SHP77 treated with DMSO at 0.1 percent for 48 hours (cell line): ENCODE measurements around the gene AATF.

Experiments used
- DNase-seq: peaks from one replicate; lab custom pipeline; 2025; lab: John Stamatoyannopoulos, UW

The AATF gene, protein sequence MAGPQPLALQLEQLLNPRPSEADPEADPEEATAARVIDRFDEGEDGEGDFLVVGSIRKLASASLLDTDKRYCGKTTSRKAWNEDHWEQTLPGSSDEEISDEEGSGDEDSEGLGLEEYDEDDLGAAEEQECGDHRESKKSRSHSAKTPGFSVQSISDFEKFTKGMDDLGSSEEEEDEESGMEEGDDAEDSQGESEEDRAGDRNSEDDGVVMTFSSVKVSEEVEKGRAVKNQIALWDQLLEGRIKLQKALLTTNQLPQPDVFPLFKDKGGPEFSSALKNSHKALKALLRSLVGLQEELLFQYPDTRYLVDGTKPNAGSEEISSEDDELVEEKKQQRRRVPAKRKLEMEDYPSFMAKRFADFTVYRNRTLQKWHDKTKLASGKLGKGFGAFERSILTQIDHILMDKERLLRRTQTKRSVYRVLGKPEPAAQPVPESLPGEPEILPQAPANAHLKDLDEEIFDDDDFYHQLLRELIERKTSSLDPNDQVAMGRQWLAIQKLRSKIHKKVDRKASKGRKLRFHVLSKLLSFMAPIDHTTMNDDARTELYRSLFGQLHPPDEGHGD

DNA sequence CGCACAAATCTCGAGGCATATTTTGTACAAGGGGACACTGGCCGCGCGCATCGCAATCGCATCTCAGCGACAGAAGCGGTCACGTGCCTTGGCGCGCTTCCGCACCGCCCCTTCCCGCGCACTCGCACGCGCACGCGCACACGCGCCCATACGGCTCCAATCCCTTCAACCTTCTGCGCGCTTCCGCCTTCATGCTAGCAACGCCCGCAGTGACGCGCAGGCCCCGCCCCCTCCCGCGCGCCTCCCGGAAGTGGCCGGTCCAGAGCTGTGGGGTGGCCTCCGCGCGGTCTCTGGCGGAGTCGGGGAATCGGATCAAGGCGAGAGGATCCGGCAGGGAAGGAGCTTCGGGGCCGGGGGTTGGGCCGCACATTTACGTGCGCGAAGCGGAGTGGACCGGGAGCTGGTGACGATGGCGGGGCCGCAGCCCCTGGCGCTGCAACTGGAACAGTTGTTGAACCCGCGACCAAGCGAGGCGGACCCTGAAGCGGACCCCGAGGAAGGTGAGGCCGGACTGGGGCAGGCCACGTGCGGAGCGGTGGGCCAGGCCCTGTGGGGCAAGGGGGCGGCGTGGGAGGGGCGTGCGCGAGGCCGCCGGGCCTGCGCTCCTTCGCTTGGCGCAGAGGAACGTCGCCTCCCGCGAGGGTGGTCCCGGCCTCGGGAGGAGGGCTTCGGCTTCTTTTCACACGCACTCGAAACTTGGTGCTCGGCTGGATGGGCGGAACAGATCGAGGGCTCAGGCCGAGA, at the start of gene AATF:
AATF (plus strand) TSS at position 238 of the 744 bp plus-strand sequence; CDS start at position 410, 172 bp downstream.
- DNase-seq = peak; percentile 95

DNA sequence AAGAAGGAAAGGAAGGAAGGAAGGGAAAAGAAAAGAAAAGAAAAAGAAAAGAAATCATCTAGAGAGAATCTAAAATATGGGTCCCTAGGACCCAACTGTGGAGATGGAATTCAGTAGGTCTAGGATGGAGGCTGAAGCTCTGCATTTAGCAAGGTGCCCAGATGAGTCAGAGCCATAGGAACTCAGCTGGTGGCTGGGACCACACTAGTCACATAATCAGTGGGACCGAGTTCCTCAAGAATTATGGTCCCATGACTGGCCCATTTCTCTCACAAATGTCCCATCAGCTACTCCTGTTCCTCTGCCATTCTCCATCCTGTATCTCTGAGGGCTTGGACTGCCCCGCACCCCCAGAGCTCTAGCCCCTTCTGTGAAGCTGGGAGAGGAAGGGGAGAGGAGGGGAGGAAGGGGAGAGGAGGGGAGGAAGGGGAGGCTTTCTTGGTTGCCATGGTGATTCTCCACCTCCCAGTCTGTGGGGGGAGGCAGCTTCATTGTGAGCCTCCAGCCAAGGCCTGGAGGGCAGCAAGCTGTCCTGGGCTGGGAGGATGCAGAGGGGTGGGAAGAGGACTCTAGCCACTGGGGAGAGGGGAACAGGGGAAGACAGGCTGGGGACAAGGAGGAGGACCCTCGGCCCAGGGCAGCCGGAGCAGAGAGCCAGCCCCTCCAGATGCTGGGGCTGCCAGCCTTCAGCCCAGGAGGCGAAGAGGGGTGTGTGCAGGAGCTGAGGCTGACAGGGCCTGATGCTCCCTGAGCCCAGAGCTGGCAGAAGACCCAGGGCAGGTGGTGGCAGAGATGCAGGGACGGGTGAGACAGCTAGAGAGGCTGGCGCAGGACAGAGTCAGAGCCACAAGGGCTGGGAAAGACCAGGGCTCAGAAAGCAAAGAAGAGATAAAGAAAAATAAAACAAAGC, 49.2 kb upstream of the AATF start:
- DNase-seq = no peak

DNA sequence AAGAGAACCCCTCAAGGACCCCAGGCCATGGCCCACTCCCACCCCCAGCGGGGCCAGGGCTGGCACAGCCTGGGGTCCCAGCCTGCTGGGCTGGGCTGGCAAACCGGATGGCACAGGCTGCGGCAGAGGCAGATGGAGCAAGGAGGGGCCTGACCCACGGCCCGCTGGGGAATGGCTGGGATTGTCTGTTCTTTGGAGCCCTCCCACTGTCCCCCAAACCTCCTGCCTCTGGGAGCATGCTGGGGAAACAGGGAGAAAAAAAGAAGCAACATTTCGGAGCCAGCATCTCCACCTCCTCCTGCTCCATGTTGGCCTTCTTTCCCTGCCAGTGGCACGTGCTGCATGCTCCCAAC, 48.6 kb upstream of the AATF start:
- DNase-seq = no peak

DNA sequence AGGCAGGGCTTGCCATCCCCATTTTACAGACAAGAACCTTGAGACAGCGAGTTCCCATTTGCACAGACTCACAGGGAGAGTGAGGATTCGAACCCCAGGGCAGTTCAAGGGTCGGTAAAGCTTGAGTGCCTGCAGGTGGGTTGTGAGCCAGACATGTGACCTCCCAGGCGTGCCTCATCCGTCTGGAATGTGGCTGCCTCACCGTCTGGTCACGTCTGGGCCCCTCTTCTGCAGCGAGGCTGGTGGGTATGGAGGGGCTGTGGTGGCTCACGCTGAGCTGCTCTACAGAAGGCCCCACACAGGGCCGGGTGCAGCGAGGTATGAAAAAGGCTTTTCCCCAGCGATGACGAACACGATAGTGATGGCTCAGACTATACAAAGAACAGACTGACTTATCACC, 47.2 kb upstream of the AATF start:
- no peak for DNase-seq

DNA sequence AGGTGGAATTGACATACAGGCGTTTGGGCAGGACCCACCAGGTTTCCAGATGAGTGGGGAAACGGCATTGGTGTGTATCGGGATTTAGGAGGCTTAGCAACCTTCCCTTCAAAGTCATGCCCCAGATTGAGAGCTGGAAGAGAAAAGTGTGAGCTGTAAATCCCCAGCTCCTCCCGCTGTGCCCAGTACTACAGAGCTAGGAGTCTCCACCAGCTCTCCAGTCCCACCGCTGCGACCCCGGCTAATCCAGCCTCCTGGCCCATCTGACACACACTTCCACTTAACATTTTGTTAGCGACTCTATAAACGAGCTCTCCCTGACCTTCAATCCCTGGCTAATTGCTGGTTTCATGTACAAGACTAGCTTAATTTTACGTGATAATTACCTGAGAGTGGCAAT, 41.3 kb upstream of the AATF start:
- no peak for DNase-seq

DNA sequence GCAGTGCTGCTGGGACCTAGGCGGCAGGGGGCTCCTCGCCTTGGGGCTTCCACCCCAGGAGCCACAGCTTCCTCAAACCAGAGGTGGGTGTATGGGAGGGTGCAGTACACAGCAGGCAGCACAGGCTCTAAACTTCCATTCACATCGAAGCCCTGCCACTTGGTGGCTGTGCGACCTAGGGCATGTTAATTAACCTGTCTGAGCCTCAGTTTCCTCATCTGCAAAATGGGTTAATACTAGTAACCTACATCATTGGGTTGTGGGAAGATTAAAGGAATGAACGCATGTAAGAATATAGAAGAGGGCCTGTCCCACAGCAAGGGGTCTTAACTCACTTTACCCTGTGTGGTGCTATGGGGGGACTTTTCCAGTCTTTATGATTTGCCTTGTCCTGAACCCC, 38.2 kb upstream of the AATF start:
- DNase-seq = no peak

DNA sequence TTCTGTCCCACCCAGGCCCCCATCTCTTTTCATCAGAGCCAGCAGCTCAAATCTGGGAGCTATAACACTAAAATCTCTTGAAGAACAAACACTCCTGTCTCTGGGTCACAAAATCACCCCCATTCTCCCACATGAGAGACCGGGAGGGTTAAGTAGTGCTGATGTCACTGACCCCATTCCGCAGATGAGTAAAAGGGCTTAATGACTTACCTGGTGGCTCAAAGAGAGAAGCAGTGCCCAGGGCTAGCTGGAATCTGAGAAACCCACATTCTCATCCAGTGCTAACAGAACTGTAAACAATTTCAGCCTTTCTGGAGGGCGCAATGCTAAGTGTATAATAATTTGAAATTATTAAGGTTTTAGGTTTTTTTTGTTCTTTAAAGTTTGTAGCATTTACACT, 37.8 kb upstream of the AATF start:
- no peak for DNase-seq

DNA sequence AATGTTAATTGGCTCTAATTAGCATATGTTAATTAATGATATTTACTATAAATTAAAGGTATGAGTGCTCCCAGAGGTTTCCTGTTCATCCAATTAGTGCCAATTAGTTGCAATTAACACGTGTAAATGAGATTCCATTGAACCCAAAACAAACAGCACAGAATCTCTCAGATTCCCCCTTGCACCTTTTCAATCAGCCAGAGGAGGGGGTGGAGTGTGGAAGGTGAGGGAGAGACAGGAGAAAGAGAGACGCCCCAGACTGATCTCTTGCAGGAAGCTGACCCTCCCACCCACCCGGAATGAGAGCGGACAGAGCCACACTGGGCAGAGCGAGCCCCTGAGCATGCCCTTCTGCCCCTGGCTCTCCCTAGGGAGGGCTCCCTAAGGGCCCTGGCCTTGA, 35.6 kb upstream of the AATF start:
- DNase-seq = no peak

DNA sequence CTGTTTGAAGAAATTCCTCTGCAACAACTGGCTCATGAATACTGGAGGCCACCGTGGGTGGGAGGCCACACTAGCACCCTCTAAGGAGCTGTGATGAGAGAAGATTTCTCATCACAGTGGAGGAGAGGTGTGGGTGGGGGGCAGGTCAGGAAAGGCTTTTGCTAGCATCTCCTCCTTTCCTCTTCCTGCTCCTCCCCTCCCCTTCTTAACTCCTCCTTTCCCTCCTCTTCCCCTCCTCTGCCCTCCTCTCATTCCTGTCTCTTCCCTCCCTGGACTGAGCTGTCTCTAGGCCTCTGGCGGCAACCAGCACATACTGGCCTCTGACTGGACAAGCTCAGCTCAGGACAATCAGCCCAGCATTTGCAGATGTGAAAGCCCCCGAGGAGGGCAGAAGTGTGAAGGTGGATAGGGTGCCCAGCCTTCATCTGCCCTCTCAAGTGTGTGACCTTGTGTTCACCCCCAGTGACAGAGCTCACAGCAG, 30.5 kb upstream of the AATF start:
- DNase-seq = no peak

DNA sequence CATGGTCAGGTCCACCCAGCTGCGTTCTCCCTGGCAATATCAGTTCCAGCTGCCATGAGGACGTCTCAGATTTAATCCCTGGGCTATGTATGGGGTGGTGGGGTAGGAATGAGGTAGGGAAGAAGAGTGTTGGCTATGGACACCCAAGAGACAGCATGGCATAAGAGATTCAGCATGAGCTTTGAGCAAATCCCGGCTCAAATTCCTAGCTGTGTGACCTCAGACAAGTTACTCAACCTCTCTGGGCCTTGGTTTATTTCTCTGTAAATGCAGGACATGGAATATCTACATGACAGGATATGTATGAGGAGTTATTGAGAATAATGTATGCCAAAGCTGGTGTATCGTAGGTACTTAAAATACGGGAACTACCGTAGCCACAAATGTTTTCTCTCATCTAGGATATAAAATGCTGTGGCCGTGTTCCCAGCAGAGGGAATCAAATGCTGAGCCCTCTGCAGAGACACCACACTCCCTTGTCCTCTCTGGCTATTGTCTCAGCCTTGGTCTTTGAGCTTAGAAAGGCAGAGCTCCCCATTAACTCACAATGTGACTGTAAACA, 29.3 kb upstream of the AATF start:
- no peak for DNase-seq

DNA sequence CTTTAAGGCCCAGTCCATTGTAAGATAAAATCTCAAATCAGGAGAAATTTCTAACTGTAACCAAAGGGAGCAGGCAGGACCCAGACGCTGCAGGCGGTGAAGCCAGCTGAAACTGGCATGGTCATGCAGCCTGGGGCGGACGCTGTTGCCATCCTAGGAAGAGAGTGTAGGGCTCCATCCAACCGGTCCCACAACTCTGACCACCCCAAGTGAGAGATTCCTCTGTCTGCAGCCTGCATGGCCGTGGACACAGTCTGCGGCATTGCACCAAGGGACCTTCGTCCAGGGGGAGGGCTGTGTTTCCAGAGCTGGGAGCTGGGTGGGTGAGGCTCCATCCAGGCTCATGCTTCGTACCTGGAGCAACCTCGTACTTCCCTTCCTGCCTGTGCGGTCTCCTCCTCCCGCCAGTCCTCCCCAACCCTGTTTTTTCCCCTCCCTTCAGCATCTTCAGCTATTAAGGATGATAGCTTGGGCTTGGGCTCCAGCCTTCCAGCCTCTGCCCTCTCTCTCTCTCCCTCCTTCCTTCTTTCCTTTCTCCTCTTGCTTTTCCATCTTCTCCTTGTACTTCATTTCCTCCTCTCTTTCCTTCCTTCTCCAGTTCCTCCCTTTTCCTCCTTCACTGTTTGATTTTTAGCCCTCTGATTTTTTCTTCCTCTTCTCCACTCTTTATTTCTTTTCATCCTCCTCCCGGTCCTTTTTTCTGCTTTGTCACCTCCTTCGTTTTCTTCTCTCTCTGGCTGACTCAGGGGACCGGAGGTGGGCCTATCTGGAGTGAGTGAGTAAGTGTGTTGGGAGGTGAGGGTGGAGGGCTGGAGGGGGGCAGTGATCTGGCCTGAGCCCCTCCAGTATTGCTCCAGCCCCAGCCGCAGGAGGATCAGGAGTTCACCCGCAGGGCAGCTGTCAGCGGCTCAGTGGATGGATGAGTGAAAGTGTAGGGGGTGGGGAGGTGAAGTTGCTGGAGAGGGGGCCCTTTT, 28.4 kb upstream of the AATF start:
- no peak for DNase-seq

DNA sequence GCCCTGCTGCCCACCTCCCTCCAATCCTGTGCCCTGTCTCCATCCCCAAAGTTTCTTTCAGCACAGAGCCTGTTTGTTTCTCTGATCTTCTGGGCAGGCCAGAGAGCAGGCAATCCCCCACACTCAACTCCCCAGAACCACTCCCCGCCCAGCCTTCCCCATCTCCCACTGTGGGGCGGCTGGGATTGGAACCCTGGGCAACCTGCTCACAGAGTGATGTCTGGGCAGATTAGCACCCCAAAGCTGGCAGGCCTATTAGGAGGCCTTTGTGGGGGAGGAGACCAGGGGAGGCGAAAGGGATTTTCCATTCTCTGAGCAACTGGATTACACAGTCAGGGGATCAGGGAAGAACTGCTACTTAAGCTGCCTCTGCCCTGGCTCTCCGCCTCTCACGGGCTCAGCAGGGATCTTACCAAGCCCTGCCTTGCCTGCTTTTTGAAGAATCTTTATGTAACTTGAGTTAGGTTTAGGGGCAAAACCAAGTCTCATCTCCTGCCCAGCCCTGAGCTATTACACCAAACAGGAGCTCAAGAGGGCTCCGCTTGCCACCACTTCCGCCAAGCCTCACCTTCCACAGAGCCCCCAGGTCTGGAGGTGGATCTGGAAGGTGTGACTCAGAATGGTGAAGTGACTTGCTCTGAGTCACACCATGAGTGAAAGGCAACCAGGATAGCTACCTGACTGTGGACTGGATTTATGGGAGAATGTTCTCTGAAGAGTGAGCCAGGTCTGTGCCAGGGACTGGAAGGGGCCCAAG, 27.5 kb upstream of the AATF start:
- DNase-seq = no peak

DNA sequence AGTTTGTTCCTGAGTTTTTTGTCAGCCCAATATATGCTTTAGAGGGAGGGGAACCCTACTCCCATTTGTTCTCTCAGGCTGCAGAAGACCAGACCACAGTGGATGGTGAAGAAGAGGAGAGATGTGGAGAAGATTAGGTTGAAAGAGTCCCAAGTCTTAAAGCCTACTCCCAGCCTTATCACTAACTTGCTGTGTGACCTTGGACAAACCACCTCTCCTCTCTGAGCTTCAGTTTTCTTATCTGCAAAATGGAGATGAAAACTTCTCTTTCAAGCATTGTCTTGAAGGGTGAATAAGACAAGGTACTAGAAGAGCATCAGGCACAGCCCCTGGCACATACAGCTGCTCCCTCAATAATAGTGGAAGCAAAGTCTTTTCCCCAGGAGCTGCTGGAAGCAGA, 26.6 kb upstream of the AATF start:
- no peak for DNase-seq

DNA sequence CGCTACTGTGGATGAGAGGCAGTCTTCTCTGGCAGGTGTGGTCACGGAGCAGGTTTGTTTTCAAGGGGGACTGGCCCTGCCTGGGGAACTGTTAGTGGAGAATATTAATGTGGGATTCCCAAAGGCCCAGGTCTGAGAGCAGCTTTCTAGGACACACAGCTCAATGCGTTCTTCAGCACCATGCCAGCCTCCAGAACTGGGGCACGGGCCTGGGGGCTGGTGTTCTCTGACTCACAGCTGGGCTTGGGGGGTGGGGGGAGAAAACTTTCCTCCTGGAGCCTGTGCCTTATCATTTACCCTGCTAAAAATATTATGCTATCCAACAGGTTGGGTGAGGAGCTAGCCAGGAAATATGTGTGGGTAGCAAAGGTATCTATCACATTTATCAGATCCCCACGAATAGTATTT, 24.9 kb upstream of the AATF start:
- DNase-seq = no peak

DNA sequence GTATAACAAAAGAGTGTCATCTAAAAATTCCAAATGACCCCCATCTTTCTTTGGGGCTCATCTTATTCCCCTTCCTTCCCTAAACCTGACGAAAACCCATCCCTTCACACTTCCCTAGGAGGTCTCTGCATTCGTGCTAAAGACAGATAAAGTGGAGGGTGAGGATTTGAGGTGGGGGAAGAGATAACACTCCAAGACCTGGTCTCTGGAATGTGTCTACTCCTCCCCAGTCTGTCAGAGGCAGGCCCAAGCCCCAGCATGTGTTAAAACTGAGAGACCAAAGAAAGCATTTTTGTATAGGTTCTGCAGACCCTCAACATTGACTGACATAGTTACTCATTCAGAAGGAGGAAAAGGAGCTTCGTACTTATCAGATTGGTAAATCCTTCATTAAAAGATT, 22.5 kb upstream of the AATF start:
- no peak for DNase-seq

DNA sequence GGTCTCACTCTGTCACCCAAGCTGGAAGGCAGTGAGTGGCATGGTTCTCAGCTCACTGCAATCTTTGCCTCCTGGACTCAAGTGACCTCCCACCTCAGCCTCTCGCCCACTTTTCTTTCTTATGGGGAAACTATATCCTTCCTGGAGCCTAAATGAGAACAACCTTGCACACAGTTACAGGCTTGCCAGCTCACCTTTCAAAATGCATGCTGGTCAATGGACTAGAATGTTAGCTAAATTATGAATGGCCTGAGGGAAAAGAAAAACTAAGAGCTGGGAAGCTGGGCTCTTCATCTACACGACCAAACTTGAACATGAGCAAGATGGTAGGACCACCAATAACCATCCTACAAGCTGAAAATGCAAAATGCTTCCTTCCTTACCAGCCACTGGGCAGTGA, 22.1 kb upstream of the AATF start:
- DNase-seq = no peak

DNA sequence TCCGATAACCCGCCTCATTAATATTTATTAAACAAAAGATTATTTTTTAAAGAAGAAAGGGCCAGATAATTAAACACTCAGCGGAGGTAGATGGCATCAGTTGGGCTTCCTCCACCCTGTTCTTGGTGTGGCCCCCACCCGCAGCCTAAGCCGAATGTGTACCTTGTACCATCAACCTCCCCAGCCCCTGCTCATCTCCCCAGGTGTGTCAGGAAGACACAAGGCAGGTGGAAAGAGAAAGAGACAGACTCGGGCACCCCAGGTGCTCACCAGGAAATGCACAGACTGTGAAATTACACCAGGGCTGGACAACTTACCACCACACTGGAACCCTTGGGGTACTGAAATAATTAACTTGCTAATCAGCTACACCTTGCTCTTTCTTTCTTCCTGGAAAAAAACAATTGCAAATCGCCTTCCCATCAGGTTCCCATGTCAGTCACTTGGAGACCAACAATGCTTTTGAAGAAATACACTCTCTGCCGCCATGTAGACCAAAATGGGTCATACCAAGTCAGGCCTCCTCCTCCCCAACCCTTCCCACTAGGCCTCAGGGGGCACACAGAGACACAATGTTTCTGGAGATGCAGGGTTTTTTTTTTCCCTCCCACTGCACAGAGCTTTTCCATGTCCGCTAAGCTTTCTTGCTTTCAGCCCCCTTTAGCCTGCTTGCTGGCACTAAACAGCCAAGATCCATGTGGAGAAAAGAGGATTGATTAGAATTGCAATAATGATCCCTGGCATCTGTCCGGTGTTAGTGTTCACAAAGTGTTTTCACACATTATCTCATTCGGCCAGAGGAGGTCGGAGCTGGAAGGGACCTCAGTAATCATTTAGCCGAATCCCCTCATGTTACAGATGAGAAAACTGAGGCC, 20.0 kb upstream of the AATF start:
- no peak for DNase-seq

DNA sequence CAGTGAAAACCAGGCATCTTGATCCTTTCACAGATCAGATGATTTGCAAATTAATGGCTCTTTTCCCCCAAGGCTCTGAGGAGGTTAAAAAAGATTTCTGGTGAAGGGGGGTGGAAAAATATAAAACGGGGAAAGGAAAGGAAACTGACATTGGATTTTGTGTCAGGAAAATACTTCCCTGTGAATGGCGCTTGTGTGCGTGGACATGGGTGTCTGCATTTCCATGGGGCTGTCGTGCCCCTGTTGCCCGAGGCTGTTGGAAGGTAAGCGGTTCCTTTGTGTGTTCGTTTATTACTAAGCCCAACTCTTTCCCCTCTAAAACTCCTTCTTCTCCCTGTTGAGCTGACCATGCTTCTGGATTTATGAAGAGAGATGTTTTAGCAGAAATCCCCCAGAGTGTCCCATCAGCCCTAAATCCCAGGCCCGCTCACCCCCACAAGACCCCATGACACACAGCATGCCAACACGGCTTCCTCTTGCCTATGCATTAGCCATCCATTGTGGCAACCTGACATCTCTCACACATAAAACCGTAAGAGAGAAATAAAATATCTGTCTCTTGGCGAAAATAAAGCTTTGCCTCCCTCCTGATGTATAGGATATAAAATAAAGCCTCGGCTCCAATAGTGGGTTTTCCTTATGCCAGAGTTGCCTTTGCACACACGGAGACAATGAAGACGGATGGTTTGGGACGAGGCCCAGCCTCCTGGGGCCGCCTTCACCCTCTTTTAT, 18.7 kb upstream of the AATF start:
- no peak for DNase-seq
